GM19328 (cell line): Measurements from ENCODE around the gene PPP2R5E.
A peak's percentile ranks its signal among the peaks of the same experiment; 100 is the strongest.
"Not testable (repeated sequence)": the region's sequence is repeated elsewhere in the genome, so short reads cannot be mapped to it uniquely, and the experiment has no call there.

ENCODE experiments used
- ATAC-seq: cut with Tn5 transposase; IDR thresholded peaks from one replicate; pipeline ENCODE4 v1.9.1; 2021; ENCODE audit warnings: mild to moderate bottlenecking, moderate library complexity; ENCODE audit not compliant: unreplicated experiment

PPP2R5E gene

GRCh38 chr14:63543000-63543825, at the start of gene PPP2R5E:
PPP2R5E (minus strand) TSS chr14:63543377; CDS start chr14:63539685, 3,692 bp downstream.
- peak; percentile 96 for ATAC-seq

GRCh38 chr14:63583046-63583445, 39.9 kb upstream of the PPP2R5E start:
- not testable (repeated sequence) for ATAC-seq

GRCh38 chr14:63581491-63581890, 38.3 kb upstream of the PPP2R5E start:
- ATAC-seq = no peak

GRCh38 chr14:63578300-63578699, 35.1 kb upstream of the PPP2R5E start:
- no peak for ATAC-seq

- ATAC-seq = no peak
These were observed 30.4 kb upstream of the PPP2R5E start for GRCh38 chr14:63573581-63573980.

GRCh38 chr14:63565448-63565847, 22.3 kb upstream of the PPP2R5E start:
- ATAC-seq = no peak

- ATAC-seq = no peak
These were observed 21.1 kb upstream of the PPP2R5E start for GRCh38 chr14:63564318-63564717.

GRCh38 chr14:63563370-63564026, 20.3 kb upstream of the PPP2R5E start:
- ATAC-seq = no peak

- no peak for ATAC-seq
These were observed 19.2 kb upstream of the PPP2R5E start for GRCh38 chr14:63562405-63562804.

GRCh38 chr14:63555572-63555971, 12.4 kb upstream of the PPP2R5E start:
- no peak for ATAC-seq

GRCh38 chr14:63551332-63551731, 8.2 kb upstream of the PPP2R5E start:
- no peak for ATAC-seq

GRCh38 chr14:63547798-63548335, 4.7 kb upstream of the PPP2R5E start:
- no peak for ATAC-seq

GRCh38 chr14:63545431-63545830, 2.3 kb upstream of the PPP2R5E start:
- ATAC-seq = no peak

- ATAC-seq = no peak
These were observed 1.6 kb upstream of the PPP2R5E start for GRCh38 chr14:63544591-63545299.

GRCh38 chr14:63543826-63544406, 739 bp upstream of the PPP2R5E start:
- peak; percentile 31 for ATAC-seq

- peak; percentile 1 for ATAC-seq
These were observed 762 bp downstream of the PPP2R5E start for GRCh38 chr14:63542231-63542999.

- ATAC-seq = no peak
These were observed 7.3 kb downstream of the PPP2R5E start for GRCh38 chr14:63535918-63536317.

- ATAC-seq = no peak
These were observed 9.7 kb downstream of the PPP2R5E start for GRCh38 chr14:63533474-63533873.

GRCh38 chr14:63524537-63525155, 18.5 kb downstream of the PPP2R5E start:
- peak; percentile 86 for ATAC-seq
